Endodermal cell (in vitro differentiated cells): ENCODE measurements around the gene C15orf39. TPM values are rescaled to one million over a fixed set of nuclear protein-coding genes. Genes with fewer than 3 reads are reported as not detected.
A peak's percentile ranks its signal among the peaks of the same experiment; 100 is the strongest.

Experiments
- DNase-seq: peaks from one replicate; pipeline ENCODE4 v3.0.0-alpha.2; 2017
- H3K27ac ChIP-seq: 2 replicates; pipeline ENCODE4 v1.5.1; 2013; ENCODE audit warnings: mild to moderate bottlenecking, low read depth, low read length, moderate library complexity
- H3K27me3 ChIP-seq: 2 replicates; pipeline ENCODE4 v1.6.1; 2013; ENCODE audit warnings: mild to moderate bottlenecking, low read length, moderate library complexity; ENCODE audit not compliant: insufficient read depth, control insufficient read depth, poor library complexity, severe bottlenecking
- H3K36me3 ChIP-seq: 2 replicates; pipeline ENCODE4 v1.7.0; 2013; ENCODE audit warnings: mild to moderate bottlenecking, low read length, moderate library complexity; ENCODE audit not compliant: control insufficient read depth, insufficient read depth
- H3K4me1 ChIP-seq: one replicate; pipeline ENCODE4 v1.7.0; 2013; ENCODE audit warnings: low read length; ENCODE audit not compliant: control insufficient read depth, insufficient read depth
- H3K4me3 ChIP-seq: 2 replicates; pipeline ENCODE4 v1.5.1; 2013; ENCODE audit warnings: mild to moderate bottlenecking, low read length, moderate library complexity
- H3K9ac ChIP-seq: 2 replicates; pipeline ENCODE4 v1.6.1; 2013; ENCODE audit warnings: mild to moderate bottlenecking, low read length, moderate library complexity; ENCODE audit not compliant: poor library complexity, severe bottlenecking; ENCODE audit errors: extremely low read depth
- H3K9me3 ChIP-seq: 2 replicates; pipeline ENCODE4 v1.6.1; 2013; ENCODE audit warnings: mild to moderate bottlenecking, low read length, moderate library complexity; ENCODE audit not compliant: control insufficient read depth
- H3K27ac Mint-ChIP-seq: 2 replicates; pipeline ENCODE4 v1.8.0; 2020; ENCODE audit warnings: mixed read lengths
- H3K27me3 Mint-ChIP-seq: 2 replicates; pipeline ENCODE4 v1.8.0; 2021; ENCODE audit warnings: mild to moderate bottlenecking, mixed read lengths; ENCODE audit not compliant: insufficient read depth
- H3K36me3 Mint-ChIP-seq: 2 replicates; pipeline ENCODE4 v1.8.0; 2020; ENCODE audit warnings: low read depth, mixed read lengths
- H3K4me1 Mint-ChIP-seq: 2 replicates; pipeline ENCODE4 v1.8.0; 2020; ENCODE audit warnings: mixed read lengths
- H3K4me3 Mint-ChIP-seq: 2 replicates; pipeline ENCODE4 v1.8.0; 2020; ENCODE audit warnings: mild to moderate bottlenecking, moderate library complexity, mixed read lengths
- H3K9me3 Mint-ChIP-seq: 2 replicates; pipeline ENCODE4 v1.8.0; 2020; ENCODE audit warnings: mild to moderate bottlenecking, mixed read lengths
- WGBS, 2 experiments: methylation state at CpG; one replicate each; pipeline versions ENCODE4 v1.1.5 to v1.1.7; 2013; ENCODE audit warnings: missing lambda C conversion rate in 2 of 2, mixed read lengths in 1 of 2; ENCODE audit not compliant: insufficient coverage in 1 of 2, insufficient read length in 1 of 2; 5-methylcytosine and 5-hydroxymethylcytosine counted together
- total RNA-seq, 2 donors: library from RNA; stranded (reverse); fragmentation: NEBNext Ultra II Directional in 1 of 2; extraction: Animal tissue kit (Norgen Biotek cat#: 25700) in 1 of 2; gene quantifications; 2 replicates in 1 of 2; 3 replicates in 1 of 2; pipeline ENCODE4 v1.2.1, GENCODE V29; 2021
- TF ChIP-seq, protein P1 (sequence below): fragments of 200-600 bp; sonication (generic); conservative IDR thresholded peaks from 2 replicates; pipeline ENCODE4 v1.5.0; 2021; ENCODE audit warnings: antibody characterized with exemption, mild to moderate bottlenecking

C15orf39 gene
- total RNA-seq, 2 donors from 2014 or later, result 19.0 to 22.2 TPM

DNA sequence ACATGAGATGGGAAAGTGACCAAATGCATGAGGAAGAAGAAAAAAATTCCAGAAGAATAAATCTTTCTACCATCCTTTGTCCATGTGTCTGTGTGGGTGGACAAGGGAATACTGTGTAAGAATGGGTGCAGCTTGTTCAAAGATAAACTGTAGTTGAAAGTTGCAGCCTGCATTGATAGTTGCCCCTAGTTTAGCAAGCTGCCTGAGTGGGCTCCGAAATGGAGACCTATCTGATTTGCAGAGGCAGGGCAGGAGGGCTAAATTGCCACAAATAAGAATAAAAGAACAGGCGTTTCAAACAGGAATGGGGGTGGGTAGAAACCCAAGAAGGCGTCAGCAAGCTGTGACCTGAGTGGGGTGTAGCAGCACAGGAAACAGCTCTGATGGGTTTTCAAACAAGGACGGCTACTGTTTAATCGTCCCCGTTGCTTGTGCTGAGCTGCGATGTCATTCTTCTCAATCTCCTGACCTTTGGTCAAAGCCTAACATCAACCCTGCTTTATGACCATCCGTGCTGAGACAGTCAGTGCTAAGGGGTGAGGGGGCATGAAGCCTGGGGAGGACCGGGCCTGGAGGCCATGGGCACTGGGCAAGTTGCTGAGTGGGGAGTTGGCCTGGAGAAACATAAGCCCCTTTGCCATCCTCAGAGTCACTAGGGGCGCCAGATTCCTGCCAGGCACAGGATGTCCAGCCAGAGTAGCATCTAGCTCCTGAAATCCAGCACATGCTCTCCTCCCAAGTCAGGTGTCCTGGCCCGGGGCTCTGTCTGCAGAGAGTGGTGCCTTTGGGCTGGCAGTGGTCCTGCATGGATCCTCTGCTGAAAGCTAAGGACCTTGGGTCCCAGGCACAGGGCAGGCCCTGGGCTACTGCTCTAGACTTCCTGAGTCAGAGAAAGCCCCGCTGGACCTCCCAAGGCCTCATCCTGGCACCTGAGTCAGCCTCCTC, 19.2 kb upstream of the C15orf39 start:
- WGBS, 2 experiments, result 80% methylated on average over 9 to 12 of the region's 12 CpGs
- Histone ChIP-seq H3K9me3 (no peaks in the 10 kb centered on the region), H3K27ac (peak overlapping the region; percentile 66), H3K9ac (no peak overlapping the region), H3K4me1 (peaks cover 5% of the 10 kb centered on the region), H3K27me3 (peaks cover 12% of the 10 kb centered on the region), H3K36me3 (no peaks in the 10 kb centered on the region), H3K4me3 (no peak overlapping the region)
- Mint-ChIP-seq H3K27ac (peak overlapping the region; percentile 37), H3K4me1 (peaks cover 32% of the 10 kb centered on the region), H3K4me3 (no peak overlapping the region), H3K9me3 (no peaks in the 10 kb centered on the region), H3K36me3 (no peaks in the 10 kb centered on the region), H3K27me3 (peaks cover 15% of the 10 kb centered on the region)
- TF ChIP-seq, protein P1, sequence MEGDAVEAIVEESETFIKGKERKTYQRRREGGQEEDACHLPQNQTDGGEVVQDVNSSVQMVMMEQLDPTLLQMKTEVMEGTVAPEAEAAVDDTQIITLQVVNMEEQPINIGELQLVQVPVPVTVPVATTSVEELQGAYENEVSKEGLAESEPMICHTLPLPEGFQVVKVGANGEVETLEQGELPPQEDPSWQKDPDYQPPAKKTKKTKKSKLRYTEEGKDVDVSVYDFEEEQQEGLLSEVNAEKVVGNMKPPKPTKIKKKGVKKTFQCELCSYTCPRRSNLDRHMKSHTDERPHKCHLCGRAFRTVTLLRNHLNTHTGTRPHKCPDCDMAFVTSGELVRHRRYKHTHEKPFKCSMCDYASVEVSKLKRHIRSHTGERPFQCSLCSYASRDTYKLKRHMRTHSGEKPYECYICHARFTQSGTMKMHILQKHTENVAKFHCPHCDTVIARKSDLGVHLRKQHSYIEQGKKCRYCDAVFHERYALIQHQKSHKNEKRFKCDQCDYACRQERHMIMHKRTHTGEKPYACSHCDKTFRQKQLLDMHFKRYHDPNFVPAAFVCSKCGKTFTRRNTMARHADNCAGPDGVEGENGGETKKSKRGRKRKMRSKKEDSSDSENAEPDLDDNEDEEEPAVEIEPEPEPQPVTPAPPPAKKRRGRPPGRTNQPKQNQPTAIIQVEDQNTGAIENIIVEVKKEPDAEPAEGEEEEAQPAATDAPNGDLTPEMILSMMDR, result peak; percentile 60
- DNase-seq, result peak; percentile 75

DNA sequence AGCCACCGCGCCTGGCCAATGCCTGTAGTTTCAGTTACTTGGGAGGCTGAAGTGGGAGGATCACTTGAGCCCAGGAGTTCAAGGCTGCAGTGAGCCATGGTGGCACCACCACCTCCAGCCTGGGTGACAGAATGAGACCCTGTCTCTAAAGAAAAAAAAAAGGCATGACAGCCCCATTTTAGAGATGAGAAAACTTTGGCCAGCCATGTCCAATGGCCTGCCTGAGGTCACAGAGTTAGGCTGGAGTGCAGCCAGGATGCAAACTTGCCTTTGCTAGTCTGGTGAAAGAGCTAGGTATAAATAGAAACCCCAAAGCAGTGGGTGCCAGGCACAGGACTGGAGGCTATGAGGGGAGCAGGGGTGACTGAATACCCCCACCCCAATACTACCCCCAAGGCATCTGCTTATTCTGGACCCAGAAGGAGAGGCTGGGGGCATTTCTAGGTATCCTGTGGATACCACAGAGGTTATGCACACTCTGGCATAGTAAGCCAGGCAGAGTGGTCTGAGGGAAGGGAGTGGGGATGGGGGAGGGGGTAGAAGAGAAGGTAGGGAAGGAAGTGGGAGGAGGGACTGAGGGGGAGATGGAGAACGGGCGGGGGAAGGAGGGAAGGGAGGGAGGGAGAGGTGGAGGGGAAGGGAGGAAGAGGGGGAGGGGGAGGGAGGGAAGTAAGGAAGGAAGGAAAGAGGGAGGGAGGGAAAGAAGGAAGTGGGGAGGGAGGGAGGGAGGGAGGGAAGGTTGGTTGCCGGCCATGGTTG, 16.2 kb upstream of the C15orf39 start:
- H3K4me1 ChIP-seq, result no peaks in the 10 kb centered on the region
- DNase-seq, result no peak
- no peak overlapping the region for H3K27ac Mint-ChIP-seq
- H3K4me1 Mint-ChIP-seq, result peaks cover 10% of the 10 kb centered on the region
- H3K4me3 ChIP-seq, result no peak overlapping the region
- H3K4me3 Mint-ChIP-seq, result no peak overlapping the region
- H3K9me3 ChIP-seq, result peaks cover 11% of the 10 kb centered on the region
- H3K27ac ChIP-seq, result no peak overlapping the region
- no peak overlapping the region for H3K9ac ChIP-seq
- WGBS, 2 experiments, result 94 to 97% methylated on average over 3 of the region's 5 CpGs
- H3K36me3 ChIP-seq, result no peaks in the 10 kb centered on the region
- peaks cover 16% of the 10 kb centered on the region for H3K9me3 Mint-ChIP-seq
- TF ChIP-seq, protein P1, result no peak
- peaks cover 9% of the 10 kb centered on the region for H3K36me3 Mint-ChIP-seq
- H3K27me3 Mint-ChIP-seq, result peaks cover 4% of the 10 kb centered on the region
- H3K27me3 ChIP-seq, result no peaks in the 10 kb centered on the region

DNA sequence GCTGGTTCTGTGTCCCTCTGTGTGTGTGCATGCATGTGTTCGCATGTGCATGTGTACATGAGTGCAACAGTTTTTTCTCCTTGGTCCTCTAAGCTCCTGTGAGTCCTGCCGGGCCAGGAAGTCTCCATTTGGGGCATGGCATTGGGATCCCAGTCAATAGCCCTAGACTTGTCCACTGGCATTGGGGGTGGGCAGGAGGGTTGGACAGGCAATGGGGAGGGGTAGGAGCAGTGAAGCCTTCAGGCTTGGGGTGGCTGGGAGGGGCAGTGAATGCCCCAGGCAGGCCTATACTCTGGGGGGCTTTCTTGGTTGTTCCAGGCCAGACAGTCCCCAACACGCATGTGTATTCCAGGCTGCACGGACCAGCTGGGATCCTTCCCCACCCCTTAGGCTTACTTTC, 15.6 kb upstream of the C15orf39 start:
- Mint-ChIP-seq H3K4me3 (no peak overlapping the region), H3K36me3 (peaks cover 9% of the 10 kb centered on the region), H3K9me3 (peaks cover 22% of the 10 kb centered on the region), H3K27ac (no peak overlapping the region), H3K27me3 (peaks cover 5% of the 10 kb centered on the region), H3K4me1 (peaks cover 9% of the 10 kb centered on the region)
- H3K4me3 ChIP-seq, result no peak overlapping the region
- no peak for DNase-seq
- H3K9me3 ChIP-seq, result peaks cover 17% of the 10 kb centered on the region
- no peaks in the 10 kb centered on the region for H3K4me1 ChIP-seq
- 85 to 100% methylated on average over 3 to 4 of the region's 4 CpGs for WGBS, 2 experiments
- TF ChIP-seq, protein P1, result no peak
- no peak overlapping the region for H3K27ac ChIP-seq
- no peaks in the 10 kb centered on the region for H3K36me3 ChIP-seq
- H3K27me3 ChIP-seq, result no peaks in the 10 kb centered on the region
- no peak overlapping the region for H3K9ac ChIP-seq
